ENCODE results near the gene EPHA8.

The EPHA8 gene

DNA sequence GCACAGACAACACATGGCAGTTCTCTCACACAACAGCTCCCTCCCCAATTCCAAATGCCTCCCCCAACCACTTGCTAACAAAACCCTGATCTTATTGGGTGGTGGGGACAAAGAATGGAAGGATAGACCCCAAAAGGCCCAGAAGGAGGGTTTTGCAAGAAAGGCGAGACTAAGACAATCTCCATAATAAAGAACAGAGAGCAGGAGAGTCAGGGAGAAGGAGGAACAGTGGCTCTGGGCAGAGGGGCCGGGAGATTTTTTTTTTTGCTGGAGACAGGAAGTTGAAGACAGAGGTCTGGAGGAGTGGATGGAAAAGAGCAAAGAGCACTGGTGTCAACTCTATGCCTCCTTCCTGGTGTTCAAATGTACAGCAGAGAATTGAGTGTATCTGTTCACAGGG lies 66.6 kb downstream of the EPHA8 start:
- intact Hi-C loops (cut with DNase I): no loop called here
- DNase-seq: no peak

DNA sequence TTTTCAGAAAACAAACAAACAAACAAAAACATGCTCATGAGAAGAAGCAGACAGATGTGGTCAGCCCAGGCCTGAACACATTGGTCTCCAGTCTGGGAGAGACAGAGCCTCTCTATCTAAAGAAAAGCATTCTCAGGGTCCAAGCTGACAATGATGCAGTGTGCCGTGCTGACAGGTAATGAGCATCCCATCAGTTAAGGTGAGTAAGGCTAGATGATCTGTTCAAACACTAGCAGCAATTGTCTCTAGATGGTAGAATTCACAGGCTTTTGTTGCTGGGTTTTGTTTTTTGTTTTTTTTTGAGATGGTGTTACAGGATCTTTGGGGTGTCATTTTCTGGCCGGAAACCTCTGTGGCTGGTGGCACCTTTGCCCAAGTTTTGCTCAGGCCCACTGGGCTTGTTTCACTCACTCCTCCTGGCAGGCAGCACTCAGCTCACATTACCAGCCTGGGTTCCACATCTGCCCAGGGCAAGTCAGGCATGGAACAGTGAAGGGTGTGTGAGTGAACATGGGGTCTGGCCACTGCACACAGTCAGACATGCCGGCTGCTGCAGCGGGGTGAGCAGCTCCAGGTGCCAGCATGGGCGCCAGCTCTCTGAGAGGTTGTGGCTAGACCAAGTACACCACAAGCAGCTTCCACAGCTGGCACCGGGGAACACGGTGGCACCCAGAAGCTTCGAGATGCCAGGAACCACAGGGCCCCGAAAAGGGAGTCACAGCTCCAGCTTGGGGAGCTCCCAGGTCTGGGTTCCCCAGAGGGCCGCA lies 70.6 kb downstream of the EPHA8 start:
- no peak for DNase-seq
- intact Hi-C loops (cut with DNase I): no loop called here

DNA sequence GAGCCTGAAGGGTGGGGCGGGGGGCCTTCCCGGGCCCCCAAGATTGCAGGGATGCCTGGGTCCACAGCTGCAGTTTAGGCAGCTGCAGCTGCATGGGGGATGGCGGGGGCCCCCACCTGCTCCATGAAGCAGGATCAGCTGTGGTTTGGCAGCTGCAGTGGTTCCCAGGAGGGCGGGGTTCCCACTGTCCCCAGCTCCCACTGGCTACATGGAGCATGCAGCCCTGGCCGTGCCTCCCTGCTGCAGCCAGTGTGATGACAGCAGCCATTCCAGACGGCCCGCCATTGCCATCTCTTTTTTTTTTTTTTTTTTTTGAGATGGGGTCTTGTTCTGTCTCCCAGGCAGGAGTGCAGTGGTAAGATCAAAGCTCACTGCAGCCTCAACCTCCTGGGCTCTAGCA lies 72.1 kb downstream of the EPHA8 start:
- no peak for DNase-seq
- intact Hi-C loops (cut with DNase I): no loop called here

DNA sequence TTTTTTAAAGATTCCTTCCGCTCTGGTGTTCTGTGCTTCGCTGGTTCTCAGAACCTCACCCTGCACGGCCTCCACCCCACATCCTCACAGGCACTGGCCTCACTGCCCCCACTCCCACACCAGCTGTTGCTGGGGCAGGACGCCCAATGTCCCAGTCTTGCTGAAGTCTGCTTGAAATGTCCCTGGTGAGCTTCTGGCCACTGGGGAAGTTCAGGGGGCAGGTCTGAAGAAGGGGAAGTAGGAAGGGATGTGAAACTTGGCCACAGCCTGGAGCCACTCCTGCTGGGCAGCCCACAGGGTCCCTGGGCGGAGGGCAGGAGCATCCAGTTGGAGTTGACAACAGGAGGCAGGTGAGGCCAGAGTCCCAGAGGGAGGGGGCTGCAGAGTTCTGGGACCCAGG lies 73.1 kb downstream of the EPHA8 start, which contains the start of gene C1QA:
Gene C1QA, plus strand, starts transcription at position 276 of the 400 bp plus-strand sequence. CDS start 989 bp downstream, outside the sequence.
- peak in 40 of 42 donors; percentile 14 to 75 (median 54) for DNase-seq
- intact Hi-C loops (cut with DNase I): no loop called here

DNA sequence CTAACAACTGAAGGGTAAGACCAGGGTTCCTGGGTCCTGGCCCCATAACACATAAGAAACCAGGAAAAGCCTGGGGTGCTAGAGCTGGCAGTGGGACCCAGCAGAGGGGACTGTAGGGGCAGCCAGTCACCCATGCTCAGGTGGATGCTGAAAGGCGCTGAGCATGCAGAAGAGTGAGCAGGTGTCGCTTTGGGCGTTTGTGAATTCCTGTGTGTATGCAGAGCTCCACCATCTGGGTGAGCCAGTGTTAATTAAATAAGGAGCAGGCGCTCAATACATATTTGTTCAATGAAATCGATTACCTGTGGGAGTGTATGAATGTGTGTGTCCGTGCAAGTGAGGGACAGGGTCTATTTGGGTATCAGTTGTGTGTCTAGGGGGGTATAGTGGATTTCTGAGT lies 73.6 kb downstream of the EPHA8 start:
- DNase-seq: no peak
- intact Hi-C loops (cut with DNase I): no loop called here

DNA sequence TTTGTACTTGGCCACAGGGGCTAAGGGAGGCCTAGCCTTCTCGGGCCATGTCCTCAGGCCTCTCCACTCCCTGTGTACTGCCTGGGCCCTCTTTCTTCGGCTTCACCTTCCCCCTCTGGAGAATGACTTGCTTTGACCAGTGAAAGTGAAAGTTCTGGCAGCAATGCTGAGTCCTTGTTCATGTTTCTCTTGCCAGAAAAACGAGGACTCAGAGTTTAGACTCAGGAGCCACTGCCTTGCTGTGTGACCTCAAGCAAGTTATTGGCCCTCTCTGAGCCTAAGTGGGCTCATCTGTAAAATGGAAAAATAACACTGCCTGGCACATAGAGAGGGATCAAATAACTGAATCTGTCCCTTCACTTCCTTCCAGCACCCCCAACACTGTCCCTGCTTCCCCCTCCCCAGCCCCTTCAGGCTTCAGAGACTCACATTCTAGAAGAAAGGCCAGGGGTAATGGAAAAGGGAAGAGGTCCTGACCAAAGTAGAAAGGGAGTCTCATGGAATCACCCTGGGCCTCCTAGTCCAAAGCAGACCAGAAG lies 74.7 kb downstream of the EPHA8 start:
- no peak for DNase-seq
- intact Hi-C loops (cut with DNase I): no loop called here

DNA sequence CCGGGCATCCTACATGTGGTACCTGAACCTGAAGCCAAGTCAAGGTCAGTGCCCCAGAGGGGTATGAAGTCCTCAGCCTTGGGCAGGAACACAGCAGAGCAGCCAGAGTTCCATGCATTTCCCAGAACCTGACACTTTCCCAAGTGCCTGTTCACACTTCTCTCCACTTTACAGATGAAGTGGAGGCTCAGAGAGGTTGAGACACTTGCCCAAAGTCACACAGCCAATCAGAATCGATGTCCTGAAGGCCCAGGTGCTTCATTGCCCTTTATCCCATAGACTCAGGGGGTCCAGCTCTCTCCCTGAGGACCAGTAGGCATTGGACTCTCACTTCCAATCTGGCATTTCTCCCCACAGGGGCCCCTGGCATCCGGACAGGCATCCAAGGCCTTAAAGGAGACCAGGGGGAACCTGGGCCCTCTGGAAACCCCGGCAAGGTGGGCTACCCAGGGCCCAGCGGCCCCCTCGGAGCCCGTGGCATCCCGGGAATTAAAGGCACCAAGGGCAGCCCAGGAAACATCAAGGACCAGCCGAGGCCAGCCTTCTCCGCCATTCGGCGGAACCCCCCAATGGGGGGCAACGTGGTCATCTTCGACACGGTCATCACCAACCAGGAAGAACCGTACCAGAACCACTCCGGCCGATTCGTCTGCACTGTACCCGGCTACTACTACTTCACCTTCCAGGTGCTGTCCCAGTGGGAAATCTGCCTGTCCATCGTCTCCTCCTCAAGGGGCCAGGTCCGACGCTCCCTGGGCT lies 75.4 kb downstream of the EPHA8 start:
- intact Hi-C loops (cut with DNase I): no loop called here
- no peak for DNase-seq

DNA sequence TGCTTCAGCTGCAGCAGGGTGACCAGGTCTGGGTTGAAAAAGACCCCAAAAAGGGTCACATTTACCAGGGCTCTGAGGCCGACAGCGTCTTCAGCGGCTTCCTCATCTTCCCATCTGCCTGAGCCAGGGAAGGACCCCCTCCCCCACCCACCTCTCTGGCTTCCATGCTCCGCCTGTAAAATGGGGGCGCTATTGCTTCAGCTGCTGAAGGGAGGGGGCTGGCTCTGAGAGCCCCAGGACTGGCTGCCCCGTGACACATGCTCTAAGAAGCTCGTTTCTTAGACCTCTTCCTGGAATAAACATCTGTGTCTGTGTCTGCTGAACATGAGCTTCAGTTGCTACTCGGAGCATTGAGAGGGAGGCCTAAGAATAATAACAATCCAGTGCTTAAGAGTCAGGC lies 76.0 kb downstream of the EPHA8 start:
- peak in 16 of 42 donors; percentile 17 to 64 (median 38) for DNase-seq
- intact Hi-C loops (cut with DNase I): no loop called here

DNA sequence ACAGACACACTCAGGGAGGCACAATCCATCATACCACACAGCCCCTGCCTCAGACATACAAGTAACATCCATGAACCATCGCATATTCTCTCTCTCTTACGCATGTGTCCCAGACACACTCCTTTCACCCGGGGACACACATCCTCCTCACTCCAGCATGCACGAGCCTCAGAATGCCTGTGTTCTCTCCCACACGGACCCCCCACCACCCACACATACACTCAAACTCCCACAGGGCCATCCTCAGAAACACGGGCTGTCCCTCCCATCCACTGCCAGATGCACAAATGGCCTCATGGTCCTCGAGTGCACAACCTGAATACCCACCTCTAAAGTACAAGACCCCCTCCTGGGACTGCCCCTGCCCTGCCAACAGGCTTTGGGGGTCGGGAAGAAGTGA lies 78.0 kb downstream of the EPHA8 start:
- intact Hi-C loops (cut with DNase I): no loop called here

DNA sequence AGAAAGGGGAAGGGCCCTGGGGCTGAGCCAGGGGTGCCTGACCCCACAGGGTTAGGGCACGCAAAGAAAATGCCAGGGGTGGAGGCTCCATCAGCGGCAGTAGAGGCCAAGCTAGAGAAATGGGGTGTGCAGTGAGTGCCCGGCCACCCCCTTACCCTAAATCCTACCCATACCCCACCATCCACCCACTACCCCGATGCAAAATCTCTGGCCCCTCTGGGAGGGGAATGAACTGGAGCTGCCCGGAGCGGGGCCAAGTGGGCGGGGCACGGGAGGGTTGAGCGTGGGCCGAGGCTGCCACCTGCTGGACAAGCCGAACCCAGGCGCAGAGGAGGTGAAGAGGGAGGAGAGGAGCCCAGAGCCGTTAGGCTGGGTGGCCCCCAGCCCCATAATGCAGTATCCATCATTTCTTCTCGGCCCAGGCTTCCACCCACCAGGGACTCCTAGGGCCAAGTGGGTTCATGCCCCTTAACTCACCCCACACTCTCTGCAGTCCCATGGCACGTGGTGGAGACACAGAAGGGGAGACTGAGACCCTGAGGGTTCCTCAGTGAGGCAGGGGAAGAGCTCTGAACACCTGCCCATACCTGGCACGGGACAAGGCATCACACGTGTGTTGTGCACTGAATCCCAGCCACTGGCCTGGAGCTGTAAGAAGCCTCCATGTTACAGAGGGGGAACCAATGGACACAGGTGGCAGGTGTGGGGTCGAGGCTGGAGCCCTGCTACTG lies 78.8 kb downstream of the EPHA8 start:
- peak; percentile 66 to 94 (median 88) for DNase-seq
- intact Hi-C loops (cut with DNase I): loop anchor here (2.0 kb wide), 1 partner anchor 221 kb away; no protein-coding TSS in a partner anchor

More for the DNA sequence above, 78.0 kb downstream of the EPHA8 start:
- no peak for DNase-seq

DNA sequence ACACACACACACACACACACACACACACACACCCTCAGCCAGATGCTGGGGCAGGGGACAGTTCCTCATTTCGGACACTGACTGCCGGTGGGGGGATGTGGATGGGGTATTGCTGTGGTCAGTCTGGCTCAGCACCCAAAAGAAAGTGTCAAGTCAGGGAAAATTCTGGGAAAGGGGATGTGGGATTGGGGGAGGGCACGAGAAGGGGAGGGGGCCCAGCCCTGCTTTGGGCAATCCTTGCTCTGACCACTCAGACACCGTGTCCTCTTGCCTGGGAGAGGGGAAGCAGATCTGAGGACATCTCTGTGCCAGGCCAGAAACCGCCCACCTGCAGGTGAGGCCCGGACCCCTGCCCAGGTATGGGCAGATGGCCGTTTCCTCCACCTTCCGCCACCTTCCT lies 80.1 kb downstream of the EPHA8 start, which contains the start of gene C1QC:
Gene C1QC, plus strand, starts transcription at position 253 of the 400 bp plus-strand sequence. CDS start 391 bp downstream, outside the sequence.
- DNase-seq: peak in 31 of 42 donors; percentile 15 to 68 (median 32)
- intact Hi-C loops (cut with DNase I): loop anchor here (2.0 kb wide), 1 partner anchor 223 kb away; no protein-coding TSS in a partner anchor

DNA sequence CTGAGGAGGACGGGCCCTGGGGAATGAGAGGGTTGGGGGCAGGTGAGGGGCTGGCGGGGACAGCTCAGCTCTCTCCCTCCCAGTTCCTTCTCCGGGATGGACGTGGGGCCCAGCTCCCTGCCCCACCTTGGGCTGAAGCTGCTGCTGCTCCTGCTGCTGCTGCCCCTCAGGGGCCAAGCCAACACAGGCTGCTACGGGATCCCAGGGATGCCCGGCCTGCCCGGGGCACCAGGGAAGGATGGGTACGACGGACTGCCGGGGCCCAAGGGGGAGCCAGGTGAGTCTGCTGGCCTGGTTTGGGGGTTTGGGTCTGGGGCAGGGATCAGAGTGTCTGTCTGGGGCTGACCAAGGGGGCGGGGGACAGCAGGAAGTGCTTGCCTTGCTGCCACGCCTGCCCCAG lies 80.6 kb downstream of the EPHA8 start:
- DNase-seq: no peak
- intact Hi-C loops (cut with DNase I): loop anchor here (2.0 kb wide), 1 partner anchor 223 kb away; no protein-coding TSS in a partner anchor

DNA sequence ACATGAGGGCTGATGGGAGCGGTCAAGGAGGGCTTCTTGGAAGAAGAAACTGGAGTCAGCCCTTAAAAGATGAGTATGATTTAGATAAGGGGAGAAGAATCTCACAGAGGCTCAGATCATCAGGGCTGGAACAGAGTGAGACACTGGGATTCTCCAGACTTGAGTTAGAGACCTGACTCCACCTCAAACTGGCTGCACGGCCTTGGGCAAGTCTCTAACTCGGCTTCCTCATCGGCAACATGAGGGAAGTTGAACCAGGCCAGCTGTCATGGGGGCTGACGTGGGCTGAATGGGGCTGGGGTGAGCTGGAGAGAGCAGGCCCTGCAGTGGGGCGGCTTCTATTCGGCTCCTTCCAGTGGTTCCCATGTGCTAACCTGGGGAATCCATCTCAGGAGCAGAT lies 82.6 kb downstream of the EPHA8 start:
- intact Hi-C loops (cut with DNase I): no loop called here
- peak in 1 of 42 donors; percentile 31 for DNase-seq

DNA sequence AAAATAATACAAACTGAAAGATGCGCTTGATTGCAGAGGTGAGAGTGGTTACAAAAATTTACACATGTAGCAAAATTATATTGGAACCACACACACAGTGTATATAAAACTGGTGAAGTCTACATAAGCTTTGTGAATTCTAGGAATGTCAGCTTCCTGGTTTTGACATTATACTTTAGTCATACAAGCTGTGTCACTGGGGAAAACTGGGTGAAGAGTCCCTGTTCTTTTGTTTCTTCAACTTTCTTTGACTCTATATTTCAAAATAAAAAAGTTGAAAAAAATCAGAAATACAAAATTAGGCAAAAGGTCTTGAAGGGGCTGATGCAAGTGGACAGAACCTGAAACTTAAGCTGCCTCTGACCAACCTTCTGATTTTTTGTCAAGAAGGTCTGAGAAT lies 83.1 kb downstream of the EPHA8 start:
- no peak for DNase-seq
- intact Hi-C loops (cut with DNase I): no loop called here

DNA sequence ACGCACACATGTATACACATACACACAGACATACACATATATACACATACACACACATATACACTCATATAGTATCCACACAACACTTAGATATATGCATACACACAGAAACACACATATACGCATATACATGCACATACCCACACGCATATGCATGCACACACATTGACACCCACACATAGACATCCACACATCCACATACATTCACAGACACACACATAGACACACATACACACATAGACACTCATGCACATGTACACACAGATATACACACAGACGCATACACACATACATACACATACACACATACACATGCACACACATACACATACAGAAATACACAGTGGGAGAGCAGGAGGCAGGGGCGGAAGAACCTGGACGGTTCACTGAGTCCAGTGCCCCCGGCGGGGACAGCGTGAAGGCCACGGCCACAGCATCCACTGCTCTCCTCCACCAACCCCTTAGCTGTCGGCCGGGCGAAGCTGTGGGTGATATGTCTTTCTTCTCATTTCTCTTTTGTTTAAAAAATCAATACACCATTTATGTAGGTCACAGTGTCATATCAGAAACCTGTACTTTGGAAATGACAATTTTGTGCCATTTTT lies 86.9 kb downstream of the EPHA8 start:
- DNase-seq: no peak
- intact Hi-C loops (cut with DNase I): no loop called here

DNA sequence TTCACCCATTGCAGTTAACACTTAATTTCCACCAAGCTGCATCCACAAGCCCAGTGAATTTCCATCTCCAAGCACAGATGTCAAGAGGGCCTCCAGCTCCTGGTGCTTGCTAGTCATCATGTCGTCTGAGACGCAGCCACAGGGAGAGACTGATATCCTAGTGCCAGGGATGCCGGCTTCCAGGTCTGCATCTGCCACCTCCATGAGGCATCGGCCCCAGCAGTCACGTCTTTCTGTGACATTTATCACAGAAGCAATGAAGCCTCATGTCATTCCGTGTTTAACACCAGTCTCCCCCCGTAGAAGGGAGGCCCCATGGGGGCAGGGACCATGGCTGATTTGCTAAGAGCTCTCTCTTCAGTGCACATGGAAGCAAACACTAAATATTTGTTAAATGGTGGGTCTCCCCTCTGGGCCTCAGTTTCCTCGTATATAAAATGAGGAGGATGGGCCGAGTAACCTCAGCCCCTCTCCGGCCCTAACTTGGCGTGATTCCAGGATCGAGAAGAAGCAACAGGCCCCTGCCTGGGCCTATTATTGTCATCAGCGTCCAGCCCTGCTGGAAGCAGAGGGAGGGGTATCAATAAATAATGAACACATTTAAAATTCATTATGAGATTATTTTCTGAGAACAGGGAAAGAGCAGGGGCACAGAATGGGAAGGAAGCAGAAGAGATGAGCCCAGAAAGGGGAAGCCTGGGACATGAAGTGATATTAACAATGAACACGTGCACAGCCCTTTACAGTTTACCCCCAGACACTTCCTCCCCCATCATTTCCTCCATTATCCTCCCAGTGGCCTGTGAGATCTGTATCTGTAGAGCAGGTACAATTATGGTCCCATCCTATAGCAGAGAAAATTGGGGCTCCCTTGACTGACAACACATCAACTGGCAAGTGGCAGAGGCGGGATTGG lies 88.9 kb downstream of the EPHA8 start:
- peak in 1 of 42 donors; percentile 13 for DNase-seq

DNA sequence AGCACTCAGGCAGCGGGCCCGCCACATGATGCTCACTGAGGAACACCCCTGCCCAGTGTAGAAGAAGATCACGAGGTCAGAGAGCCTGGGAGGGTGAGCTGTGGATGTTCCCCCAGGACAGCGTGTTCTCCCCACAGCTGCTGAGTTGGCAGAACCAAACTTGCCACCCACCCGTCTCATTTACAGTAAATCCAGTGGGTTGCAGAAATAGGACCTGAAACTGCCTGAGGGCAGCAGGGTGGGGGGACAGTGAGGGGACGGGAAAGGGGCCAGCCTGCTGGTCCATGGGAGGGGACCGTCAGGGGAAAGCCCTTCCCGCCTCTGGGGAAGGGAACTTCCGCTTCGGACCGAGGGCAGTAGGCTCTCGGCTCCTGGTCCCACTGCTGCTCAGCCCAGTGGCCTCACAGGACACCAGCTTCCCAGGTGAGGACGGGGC lies 89.6 kb downstream of the EPHA8 start, which contains the start of gene C1QB:
Gene C1QB, plus strand, starts transcription at position 356 of the 436 bp plus-strand sequence. CDS start 6,227 bp downstream, outside the sequence.
- peak in 36 of 42 donors; percentile 23 to 70 (median 52) for DNase-seq
- intact Hi-C loops (cut with DNase I): no loop called here

More for the DNA sequence above, 88.9 kb downstream of the EPHA8 start:
- intact Hi-C loops (cut with DNase I): no loop called here
